GM11168 (cell line): ENCODE data around the gene PRKAG2.
"Not testable (repeated sequence)": the region's sequence is repeated elsewhere in the genome, so short reads cannot be mapped to it uniquely, and the experiment has no call there.

ENCODE experiments used
- in situ Hi-C: fragments of 300-500 bp; cut with MboI; formaldehyde crosslinking; loops from one replicate; pipeline ENCODE4 v1.12.0; 2022; ENCODE audit warnings: low sequenced_read_pairs; ENCODE audit not compliant: unreplicated experiment

The PRKAG2 gene

GRCh38 chr7:151876899-151877777, at the start of gene PRKAG2:
Gene PRKAG2 (minus strand): TSS chr7:151877115. CDS start chr7:151876620, 495 bp downstream.
- in situ Hi-C loops = no loop called here

GRCh38 chr7:151926336-151926712, 49.4 kb upstream of the PRKAG2 start:
- in situ Hi-C loops = no loop called here

GRCh38 chr7:151925446-151926335, 48.8 kb upstream of the PRKAG2 start:
- in situ Hi-C loops = no loop called here

GRCh38 chr7:151924508-151924907, 47.6 kb upstream of the PRKAG2 start:
- in situ Hi-C loops = no loop called here

GRCh38 chr7:151924001-151924400, 47.1 kb upstream of the PRKAG2 start:
- in situ Hi-C loops = no loop called here

- in situ Hi-C loops = no loop called here
Measured at GRCh38 chr7:151923097-151923876, 46.4 kb upstream of the PRKAG2 start.

GRCh38 chr7:151921451-151921850, 44.5 kb upstream of the PRKAG2 start:
- in situ Hi-C loops = no loop called here

GRCh38 chr7:151920488-151920887, 43.6 kb upstream of the PRKAG2 start:
- in situ Hi-C loops = no loop called here

GRCh38 chr7:151919595-151919994, 42.7 kb upstream of the PRKAG2 start:
- in situ Hi-C loops = no loop called here

GRCh38 chr7:151918510-151918843, 41.6 kb upstream of the PRKAG2 start:
- in situ Hi-C loops = no loop called here

GRCh38 chr7:151917791-151918509, 41.0 kb upstream of the PRKAG2 start:
- in situ Hi-C loops = no loop called here

GRCh38 chr7:151914051-151914450, 37.1 kb upstream of the PRKAG2 start:
- in situ Hi-C loops = no loop called here

GRCh38 chr7:151910655-151911054, 33.7 kb upstream of the PRKAG2 start:
- in situ Hi-C loops = not testable (repeated sequence)

- in situ Hi-C loops = not testable (repeated sequence)
Measured at GRCh38 chr7:151907115-151907514, 30.2 kb upstream of the PRKAG2 start.

GRCh38 chr7:151905766-151906165, 28.9 kb upstream of the PRKAG2 start:
- in situ Hi-C loops = no loop called here

GRCh38 chr7:151905353-151905752, 28.4 kb upstream of the PRKAG2 start:
- in situ Hi-C loops = no loop called here

- in situ Hi-C loops = no loop called here
Measured at GRCh38 chr7:151904270-151904669, 27.4 kb upstream of the PRKAG2 start.

GRCh38 chr7:151903249-151904032, 26.5 kb upstream of the PRKAG2 start:
- in situ Hi-C loops = no loop called here

- in situ Hi-C loops = no loop called here
Measured at GRCh38 chr7:151902311-151902710, 25.4 kb upstream of the PRKAG2 start.
